H1 (cell line): ENCODE measurements around the gene TSPEAR. TPM values are rescaled to one million over a fixed set of nuclear protein-coding genes. Genes with fewer than 3 reads are reported as not detected.

Experiments used
- BCL11A ChIP-seq, 2 experiments: IDR thresholded peaks; one replicate each; pipeline ENCODE4 v1.6.1; 2011; ENCODE audit warnings: low read depth in 2 of 2, low read length in 2 of 2, mild to moderate bottlenecking in 2 of 2
- CREB1 ChIP-seq: IDR thresholded peaks from 2 replicates; pipeline ENCODE4 v1.6.1; 2012; ENCODE audit warnings: inconsistent platforms
- EZH2 ChIP-seq: fragments of 200-600 bp; sonication (generic); IDR thresholded peaks from 2 replicates; pipeline ENCODE4 v1.7.1; 2012; ENCODE audit warnings: low read depth, mild to moderate bottlenecking, moderate library complexity, low read length, inconsistent platforms; ENCODE audit not compliant: severe bottlenecking
- GTF2F1 ChIP-seq: IDR thresholded peaks from 2 replicates; pipeline ENCODE4 v1.6.1; 2012; ENCODE audit warnings: low read depth, low read length, improper control_type of control experiment, borderline replicate concordance
- HDAC2 ChIP-seq, 2 experiments: fragments of 300-600 bp in 1 of 2; sonication (generic) in 1 of 2; IDR thresholded peaks; 2 replicates each; pipeline ENCODE4 v1.6.1; 2011 to 2012; ENCODE audit warnings: low read depth in 2 of 2, low read length in 2 of 2, mild to moderate bottlenecking in 2 of 2, moderate library complexity in 2 of 2, borderline replicate concordance in 1 of 2, inconsistent platforms in 1 of 2
- JUND ChIP-seq: IDR thresholded peaks from 2 replicates; pipeline ENCODE4 v1.6.1; 2011; ENCODE audit warnings: mild to moderate bottlenecking, improper control_type of control experiment, low read length
- KDM4A ChIP-seq: IDR thresholded peaks from one replicate; pipeline ENCODE4 v1.7.1; 2012; ENCODE audit warnings: low read depth, mild to moderate bottlenecking, moderate library complexity, low read length, inconsistent platforms; ENCODE audit not compliant: severe bottlenecking
- SIN3A ChIP-seq, 2 experiments: IDR thresholded peaks in 1 of 2; conservative IDR thresholded peaks in 1 of 2; 2 replicates each; pipeline ENCODE4 v1.6.1; 2011 to 2012; ENCODE audit warnings: low read length in 2 of 2, improper control_type of control experiment in 1 of 2, low read depth in 1 of 2, mild to moderate bottlenecking in 1 of 2
- SP2 ChIP-seq: IDR thresholded peaks from 2 replicates; pipeline ENCODE4 v1.6.1; 2012; ENCODE audit warnings: mild to moderate bottlenecking, low read length, inconsistent platforms
- TBP ChIP-seq: IDR thresholded peaks from 2 replicates; pipeline ENCODE4 v1.6.1; 2011; ENCODE audit warnings: low read depth, low read length, improper control_type of control experiment
- polyA plus RNA-seq, 7 experiments: library from polyadenylated mRNA; depleted of rRNA in 3 of 7; stranded (reverse) in 5 of 7; unstranded in 2 of 7; fragments of >200 nt in 5 of 7; fragments of 200-250 nt in 2 of 7; gene quantifications; 1 replicate in 5 of 7; 2 replicates in 1 of 7; 4 replicates in 1 of 7; pipeline versions ENCODE4 v1.2.1 to v1.2.3, GENCODE V29; 2011 to 2013; ENCODE audit warnings: missing spikeins in 2 of 7, mixed read lengths in 2 of 7
- total RNA-seq: library from RNA; stranded (reverse); fragmentation: NEBNext Ultra II Directional; extraction: Animal tissue kit (Norgen Biotek cat#: 25700); gene quantifications from 2 replicates; pipeline ENCODE4 v1.2.1, GENCODE V29; 2021
- TF ChIP-seq, protein P1 (sequence below): fragments of 300-600 bp; sonication (generic); IDR thresholded peaks from 2 replicates; pipeline ENCODE4 v1.7.1; 2012; ENCODE audit warnings: low read length, moderate library complexity, mild to moderate bottlenecking, inconsistent platforms; ENCODE audit not compliant: insufficient replicate concordance
- TF ChIP-seq, protein P2 (sequence below): IDR thresholded peaks from 2 replicates; pipeline ENCODE4 v1.6.1; 2012; ENCODE audit warnings: inconsistent platforms

Gene TSPEAR
- total and polyA plus RNA-seq, 2 of the 8 experiments (the other 6 are each of a cell fraction or from before 2014, with no cell fraction given): 0.58 to 0.89 TPM

- TF ChIP-seq, protein P1, sequence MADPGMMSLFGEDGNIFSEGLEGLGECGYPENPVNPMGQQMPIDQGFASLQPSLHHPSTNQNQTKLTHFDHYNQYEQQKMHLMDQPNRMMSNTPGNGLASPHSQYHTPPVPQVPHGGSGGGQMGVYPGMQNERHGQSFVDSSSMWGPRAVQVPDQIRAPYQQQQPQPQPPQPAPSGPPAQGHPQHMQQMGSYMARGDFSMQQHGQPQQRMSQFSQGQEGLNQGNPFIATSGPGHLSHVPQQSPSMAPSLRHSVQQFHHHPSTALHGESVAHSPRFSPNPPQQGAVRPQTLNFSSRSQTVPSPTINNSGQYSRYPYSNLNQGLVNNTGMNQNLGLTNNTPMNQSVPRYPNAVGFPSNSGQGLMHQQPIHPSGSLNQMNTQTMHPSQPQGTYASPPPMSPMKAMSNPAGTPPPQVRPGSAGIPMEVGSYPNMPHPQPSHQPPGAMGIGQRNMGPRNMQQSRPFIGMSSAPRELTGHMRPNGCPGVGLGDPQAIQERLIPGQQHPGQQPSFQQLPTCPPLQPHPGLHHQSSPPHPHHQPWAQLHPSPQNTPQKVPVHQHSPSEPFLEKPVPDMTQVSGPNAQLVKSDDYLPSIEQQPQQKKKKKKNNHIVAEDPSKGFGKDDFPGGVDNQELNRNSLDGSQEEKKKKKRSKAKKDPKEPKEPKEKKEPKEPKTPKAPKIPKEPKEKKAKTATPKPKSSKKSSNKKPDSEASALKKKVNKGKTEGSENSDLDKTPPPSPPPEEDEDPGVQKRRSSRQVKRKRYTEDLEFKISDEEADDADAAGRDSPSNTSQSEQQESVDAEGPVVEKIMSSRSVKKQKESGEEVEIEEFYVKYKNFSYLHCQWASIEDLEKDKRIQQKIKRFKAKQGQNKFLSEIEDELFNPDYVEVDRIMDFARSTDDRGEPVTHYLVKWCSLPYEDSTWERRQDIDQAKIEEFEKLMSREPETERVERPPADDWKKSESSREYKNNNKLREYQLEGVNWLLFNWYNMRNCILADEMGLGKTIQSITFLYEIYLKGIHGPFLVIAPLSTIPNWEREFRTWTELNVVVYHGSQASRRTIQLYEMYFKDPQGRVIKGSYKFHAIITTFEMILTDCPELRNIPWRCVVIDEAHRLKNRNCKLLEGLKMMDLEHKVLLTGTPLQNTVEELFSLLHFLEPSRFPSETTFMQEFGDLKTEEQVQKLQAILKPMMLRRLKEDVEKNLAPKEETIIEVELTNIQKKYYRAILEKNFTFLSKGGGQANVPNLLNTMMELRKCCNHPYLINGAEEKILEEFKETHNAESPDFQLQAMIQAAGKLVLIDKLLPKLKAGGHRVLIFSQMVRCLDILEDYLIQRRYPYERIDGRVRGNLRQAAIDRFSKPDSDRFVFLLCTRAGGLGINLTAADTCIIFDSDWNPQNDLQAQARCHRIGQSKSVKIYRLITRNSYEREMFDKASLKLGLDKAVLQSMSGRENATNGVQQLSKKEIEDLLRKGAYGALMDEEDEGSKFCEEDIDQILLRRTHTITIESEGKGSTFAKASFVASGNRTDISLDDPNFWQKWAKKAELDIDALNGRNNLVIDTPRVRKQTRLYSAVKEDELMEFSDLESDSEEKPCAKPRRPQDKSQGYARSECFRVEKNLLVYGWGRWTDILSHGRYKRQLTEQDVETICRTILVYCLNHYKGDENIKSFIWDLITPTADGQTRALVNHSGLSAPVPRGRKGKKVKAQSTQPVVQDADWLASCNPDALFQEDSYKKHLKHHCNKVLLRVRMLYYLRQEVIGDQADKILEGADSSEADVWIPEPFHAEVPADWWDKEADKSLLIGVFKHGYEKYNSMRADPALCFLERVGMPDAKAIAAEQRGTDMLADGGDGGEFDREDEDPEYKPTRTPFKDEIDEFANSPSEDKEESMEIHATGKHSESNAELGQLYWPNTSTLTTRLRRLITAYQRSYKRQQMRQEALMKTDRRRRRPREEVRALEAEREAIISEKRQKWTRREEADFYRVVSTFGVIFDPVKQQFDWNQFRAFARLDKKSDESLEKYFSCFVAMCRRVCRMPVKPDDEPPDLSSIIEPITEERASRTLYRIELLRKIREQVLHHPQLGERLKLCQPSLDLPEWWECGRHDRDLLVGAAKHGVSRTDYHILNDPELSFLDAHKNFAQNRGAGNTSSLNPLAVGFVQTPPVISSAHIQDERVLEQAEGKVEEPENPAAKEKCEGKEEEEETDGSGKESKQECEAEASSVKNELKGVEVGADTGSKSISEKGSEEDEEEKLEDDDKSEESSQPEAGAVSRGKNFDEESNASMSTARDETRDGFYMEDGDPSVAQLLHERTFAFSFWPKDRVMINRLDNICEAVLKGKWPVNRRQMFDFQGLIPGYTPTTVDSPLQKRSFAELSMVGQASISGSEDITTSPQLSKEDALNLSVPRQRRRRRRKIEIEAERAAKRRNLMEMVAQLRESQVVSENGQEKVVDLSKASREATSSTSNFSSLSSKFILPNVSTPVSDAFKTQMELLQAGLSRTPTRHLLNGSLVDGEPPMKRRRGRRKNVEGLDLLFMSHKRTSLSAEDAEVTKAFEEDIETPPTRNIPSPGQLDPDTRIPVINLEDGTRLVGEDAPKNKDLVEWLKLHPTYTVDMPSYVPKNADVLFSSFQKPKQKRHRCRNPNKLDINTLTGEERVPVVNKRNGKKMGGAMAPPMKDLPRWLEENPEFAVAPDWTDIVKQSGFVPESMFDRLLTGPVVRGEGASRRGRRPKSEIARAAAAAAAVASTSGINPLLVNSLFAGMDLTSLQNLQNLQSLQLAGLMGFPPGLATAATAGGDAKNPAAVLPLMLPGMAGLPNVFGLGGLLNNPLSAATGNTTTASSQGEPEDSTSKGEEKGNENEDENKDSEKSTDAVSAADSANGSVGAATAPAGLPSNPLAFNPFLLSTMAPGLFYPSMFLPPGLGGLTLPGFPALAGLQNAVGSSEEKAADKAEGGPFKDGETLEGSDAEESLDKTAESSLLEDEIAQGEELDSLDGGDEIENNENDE: no peak
- TF ChIP-seq GTF2F1 (no peak), SIN3A (conservative IDR thresholded peaks at IDR 0.05 in 1 of 2, IDR thresholded peaks at IDR 0.05 in 1 of 2; ENCODE audit: low read depth in 1 of 2, low read length in 2 of 2) (no peak), HDAC2 (IDR thresholded peaks at IDR 0.05; ENCODE audit: borderline replicate concordance in 1 of 2, low read depth in 2 of 2, low read length in 2 of 2) (no peak), TBP (no peak), BCL11A (IDR thresholded peaks at IDR 0.05; ENCODE audit: low read depth in 2 of 2, low read length in 2 of 2) (no peak), EZH2 (no peak), JUND (no peak), CREB1 (no peak), KDM4A (no peak), SP2 (no peak)
- TF ChIP-seq, protein P2, sequence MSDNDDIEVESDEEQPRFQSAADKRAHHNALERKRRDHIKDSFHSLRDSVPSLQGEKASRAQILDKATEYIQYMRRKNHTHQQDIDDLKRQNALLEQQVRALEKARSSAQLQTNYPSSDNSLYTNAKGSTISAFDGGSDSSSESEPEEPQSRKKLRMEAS: no peak
These were observed 261.0 kb downstream of the TSPEAR start (continued) for GRCh38 chr21:44450402-44450801.
